GM12875 (cell line): Measurements from ENCODE around the gene UBE2Q1.
A peak's percentile ranks its signal among the peaks of the same experiment; 100 is the strongest.

Experiments
- H3K4me3 ChIP-seq: one replicate; pipeline ENCODE4 v1.5.1; 2011; ENCODE audit warnings: low read depth, low read length, control low read depth
- CTCF ChIP-seq: IDR thresholded peaks from 2 replicates; pipeline ENCODE4 v1.5.1; 2011; ENCODE audit warnings: low read depth, mild to moderate bottlenecking, control low read depth, inconsistent platforms, low read length, moderate library complexity, borderline replicate concordance; ENCODE audit not compliant: insufficient read depth

The UBE2Q1 gene

GRCh38 chr1:154557939-154558719 lies at the start of gene UBE2Q1:
Gene UBE2Q1 (minus strand): TSS chr1:154558662. CDS start chr1:154558553, 109 bp downstream.
- TF ChIP-seq CTCF = no peak

GRCh38 chr1:154607609-154608396 lies 49.3 kb upstream of the UBE2Q1 start, which contains the start of gene ADAR:
Gene ADAR (minus strand): TSS chr1:154608186. CDS start chr1:154608006, 180 bp downstream.
- TF ChIP-seq CTCF = no peak
- H3K4me3 ChIP-seq = peak within 1 kb of the TSS; percentile 85

More at GRCh38 chr1:154557939-154558719, at the start of gene UBE2Q1:
- peak within 1 kb of the TSS; percentile 91 for H3K4me3 ChIP-seq

GRCh38 chr1:154607106-154607608 lies 48.7 kb upstream of the UBE2Q1 start:
- TF ChIP-seq CTCF = no peak
- peak overlapping the region; percentile 85 for H3K4me3 ChIP-seq

- H3K4me3 ChIP-seq = no peak overlapping the region
- TF ChIP-seq CTCF = no peak
These were observed 47.1 kb upstream of the UBE2Q1 start for GRCh38 chr1:154605534-154605933.

GRCh38 chr1:154603317-154603716 lies 44.9 kb upstream of the UBE2Q1 start:
- no peak for TF ChIP-seq CTCF
- H3K4me3 ChIP-seq = no peak overlapping the region

- H3K4me3 ChIP-seq = no peak overlapping the region
- TF ChIP-seq CTCF = no peak
These were observed 41.2 kb upstream of the UBE2Q1 start for GRCh38 chr1:154599658-154600057.
